Limb (tissue), 2 donors: ENCODE results near the gene DCPS.
A peak's percentile ranks its signal among the peaks of the same experiment; 100 is the strongest.

ENCODE experiments used
- DNase-seq, 2 donors: peaks; one replicate each; pipeline ENCODE4 v3.0.0-alpha.2; 2016; ENCODE audit errors: extremely low spot score in 2 of 2

DCPS gene

GRCh38 chr11:126327281-126328000 is 23.6 kb downstream of the DCPS start:
- no peak for DNase-seq

GRCh38 chr11:126328001-126328390 is 24.1 kb downstream of the DCPS start:
- no peak for DNase-seq

GRCh38 chr11:126328444-126328843 is 24.6 kb downstream of the DCPS start:
- no peak for DNase-seq

DNA sequence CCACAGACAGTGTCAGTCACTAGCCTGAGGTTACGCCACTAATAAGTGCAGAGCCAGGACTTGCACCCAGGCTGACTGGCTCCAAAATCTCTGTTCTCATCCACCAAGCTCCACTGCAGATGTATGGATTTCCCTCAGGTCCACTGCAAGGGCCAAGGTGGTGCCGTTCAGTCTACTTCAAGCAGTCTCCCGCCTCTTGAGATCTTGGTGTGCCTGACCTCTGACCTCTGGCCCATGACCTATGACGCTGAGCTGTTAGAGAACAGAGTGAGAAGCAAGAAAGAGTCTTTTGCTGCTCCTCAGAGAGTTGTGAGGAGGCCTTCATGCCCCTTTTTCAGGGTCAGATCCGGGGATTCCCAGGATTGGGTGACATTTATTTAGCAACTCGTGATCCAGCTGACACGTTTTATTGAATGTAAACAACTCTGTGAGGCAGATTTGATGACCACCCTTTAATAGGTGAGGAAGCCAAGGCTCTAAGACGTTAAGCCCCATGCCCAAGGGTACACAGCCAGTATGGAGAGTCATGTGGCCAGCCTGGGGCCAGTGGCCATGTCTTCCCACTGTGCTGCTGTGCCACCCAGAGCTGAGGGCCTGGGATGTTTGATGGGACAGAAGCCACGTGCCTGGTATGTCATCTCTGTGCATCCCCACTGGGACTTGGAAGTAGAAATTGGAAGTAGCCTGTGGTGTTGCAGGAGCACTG is 25.2 kb downstream of the DCPS start:
- DNase-seq = no peak

DNA sequence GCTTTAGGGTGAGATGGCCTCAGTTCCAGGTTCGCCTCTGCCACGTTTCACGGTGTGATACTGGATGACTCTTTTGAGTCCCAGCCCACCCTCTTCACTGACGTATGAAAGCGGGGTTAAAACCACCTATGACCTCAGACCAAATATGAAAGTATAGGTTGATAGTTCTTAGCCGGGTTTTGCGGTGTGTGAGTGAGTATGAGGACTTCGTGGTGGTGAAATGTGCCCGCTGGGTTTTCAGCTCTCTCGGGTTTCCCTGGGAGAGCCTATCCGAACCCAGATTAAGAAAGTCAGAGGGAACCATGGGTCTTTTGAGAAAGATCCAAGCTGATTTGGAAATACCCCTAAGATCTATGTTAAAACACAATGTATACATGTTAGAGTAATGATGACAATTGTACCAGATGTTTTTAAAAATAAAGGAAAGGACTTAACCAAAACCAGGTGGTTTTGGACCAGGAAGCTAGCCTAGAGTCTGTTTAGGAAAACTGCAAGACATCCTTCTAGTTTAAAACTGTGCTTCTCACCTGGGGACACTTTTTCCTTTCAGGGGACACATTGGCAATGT is 25.9 kb downstream of the DCPS start:
- DNase-seq = no peak

DNA sequence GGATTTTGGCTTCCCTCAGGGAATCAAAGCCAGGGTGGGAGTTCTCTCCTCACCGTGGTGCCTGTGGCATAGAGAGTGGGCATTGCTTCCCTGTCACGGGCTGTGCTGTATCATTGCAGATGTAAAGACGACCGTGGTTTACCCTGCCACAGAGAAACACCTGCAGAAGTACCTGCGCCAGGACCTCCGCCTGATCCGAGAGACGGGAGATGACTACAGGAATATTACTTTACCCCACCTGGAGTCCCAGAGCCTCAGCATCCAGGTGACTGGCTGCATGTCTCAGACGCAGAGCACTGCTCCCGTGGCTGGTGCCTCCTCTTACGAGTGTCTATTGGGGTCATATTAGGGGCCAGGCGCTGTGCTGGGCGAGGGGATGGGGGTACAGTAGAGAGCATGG is 27.4 kb downstream of the DCPS start:
- DNase-seq = no peak

- DNase-seq = peak in 1 of 2 donors; percentile 24
Observed at GRCh38 chr11:126332221-126332711, 28.4 kb downstream of the DCPS start.

- DNase-seq = no peak
Observed at GRCh38 chr11:126333142-126333541, 29.3 kb downstream of the DCPS start.

- DNase-seq = no peak
Observed at GRCh38 chr11:126334659-126335462, 31.0 kb downstream of the DCPS start.

GRCh38 chr11:126335463-126335760 is 31.6 kb downstream of the DCPS start:
- no peak for DNase-seq

DNA sequence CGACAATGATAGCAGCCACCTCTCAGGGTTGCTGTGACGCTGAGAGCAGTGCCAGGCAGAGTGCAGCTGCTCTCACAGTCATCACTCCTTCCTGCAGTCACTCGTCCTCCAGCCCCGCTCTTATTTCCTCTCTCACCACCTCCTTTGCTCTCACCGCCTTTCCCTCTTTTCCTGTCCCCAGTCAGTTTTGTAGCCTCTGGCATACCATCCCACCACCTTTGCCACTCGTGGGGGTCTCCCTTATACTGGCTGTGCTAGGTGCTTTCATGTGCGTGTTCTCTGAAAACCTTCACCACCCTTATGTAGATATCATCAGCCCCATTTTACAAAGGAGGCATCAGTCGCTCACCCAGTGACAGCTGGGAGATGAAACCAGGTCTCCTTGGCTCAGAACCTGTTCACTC is 32.3 kb downstream of the DCPS start:
- peak in 1 of 2 donors; percentile 21 for DNase-seq

GRCh38 chr11:126336671-126337101 is 32.8 kb downstream of the DCPS start:
- no peak for DNase-seq

DNA sequence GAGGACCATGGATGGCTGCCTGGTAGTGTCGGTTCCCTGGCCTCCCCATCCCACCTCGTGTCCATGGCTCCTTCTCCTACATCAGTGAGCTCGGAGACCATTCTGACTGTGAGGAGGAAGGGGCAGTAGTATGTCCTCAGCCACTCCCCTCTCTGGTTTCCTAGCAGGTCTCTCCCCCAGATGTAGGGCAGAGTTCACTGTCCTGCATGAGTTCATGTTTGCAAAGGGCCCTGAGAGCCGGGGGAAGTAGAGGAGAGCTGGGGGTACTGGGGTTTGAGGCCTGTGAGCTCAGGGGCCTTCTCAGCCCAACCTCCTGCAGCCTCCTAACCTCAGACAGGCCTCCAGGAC is 33.2 kb downstream of the DCPS start:
- peak in 1 of 2 donors; percentile 28 for DNase-seq

DNA sequence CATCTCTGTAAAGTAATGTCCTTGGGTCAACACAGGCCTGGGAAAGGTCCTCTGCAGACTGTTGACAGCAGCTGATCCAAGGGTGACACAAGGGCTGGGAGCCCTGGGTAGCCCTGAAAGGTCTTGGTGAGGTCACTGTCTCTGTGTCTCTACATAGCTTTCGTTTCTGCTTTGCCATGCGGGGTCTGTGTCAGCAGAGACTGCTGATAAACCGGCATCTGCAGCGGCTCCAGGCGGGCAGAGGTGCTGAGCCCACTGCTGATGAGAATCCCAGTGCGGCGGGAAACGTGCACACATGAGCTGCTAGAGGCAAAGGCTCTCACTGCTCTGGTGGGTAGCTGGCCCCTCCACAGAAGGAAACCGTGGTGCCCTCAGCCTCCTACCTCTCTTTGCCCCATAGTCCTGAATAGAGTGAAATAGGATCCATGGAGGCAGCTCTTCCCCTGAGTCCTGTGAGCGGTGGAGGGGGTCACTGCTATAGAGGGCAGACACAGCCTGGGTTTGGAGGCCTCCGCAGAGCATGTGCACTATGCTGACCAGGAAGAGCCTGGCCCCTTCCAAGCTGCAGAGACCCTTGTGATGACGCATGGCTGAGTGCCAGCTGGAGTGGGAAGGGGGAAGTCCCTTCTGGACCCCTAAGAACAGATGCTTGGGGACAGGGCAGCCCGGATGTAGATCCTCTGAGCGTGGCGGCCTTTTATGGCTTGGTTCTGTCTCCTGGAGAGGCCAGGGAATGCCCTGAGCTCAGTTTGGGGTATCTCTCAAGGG is 33.8 kb downstream of the DCPS start:
- DNase-seq = peak in 1 of 2 donors; percentile 36

DNA sequence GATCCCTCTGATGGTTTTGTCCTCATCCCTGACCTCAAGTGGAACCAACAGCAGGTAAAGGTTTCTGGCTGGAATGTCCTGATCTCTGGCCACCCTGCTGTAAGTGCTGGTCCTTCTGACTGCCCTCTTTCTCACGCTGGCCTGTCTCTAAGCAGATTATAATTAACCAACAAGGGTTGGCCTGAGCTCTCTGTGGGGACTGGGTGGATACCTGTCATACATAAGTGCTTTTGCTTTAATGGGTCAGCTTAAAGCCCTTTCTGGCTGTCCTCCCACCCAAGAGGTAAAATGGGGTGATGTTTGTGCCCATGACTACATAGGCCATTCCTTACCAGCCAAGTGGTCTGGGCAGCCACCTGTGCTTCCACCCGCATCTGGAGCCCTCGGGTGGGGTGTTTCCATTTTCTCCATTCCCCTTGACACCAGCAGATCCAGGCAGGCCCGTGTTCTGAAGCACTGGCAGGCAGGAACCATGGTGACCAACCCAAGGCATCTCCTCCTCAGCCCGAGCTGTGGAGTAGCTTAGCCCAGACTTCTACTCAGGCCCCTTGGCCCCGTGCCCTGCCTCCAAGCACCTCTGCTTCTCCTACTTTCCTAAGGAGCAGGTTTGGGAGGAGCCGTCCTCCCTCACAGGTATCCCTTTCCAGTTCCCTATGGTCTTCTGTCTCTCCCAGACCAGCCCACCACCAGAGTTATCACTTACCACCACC is 34.6 kb downstream of the DCPS start:
- no peak for DNase-seq

DNA sequence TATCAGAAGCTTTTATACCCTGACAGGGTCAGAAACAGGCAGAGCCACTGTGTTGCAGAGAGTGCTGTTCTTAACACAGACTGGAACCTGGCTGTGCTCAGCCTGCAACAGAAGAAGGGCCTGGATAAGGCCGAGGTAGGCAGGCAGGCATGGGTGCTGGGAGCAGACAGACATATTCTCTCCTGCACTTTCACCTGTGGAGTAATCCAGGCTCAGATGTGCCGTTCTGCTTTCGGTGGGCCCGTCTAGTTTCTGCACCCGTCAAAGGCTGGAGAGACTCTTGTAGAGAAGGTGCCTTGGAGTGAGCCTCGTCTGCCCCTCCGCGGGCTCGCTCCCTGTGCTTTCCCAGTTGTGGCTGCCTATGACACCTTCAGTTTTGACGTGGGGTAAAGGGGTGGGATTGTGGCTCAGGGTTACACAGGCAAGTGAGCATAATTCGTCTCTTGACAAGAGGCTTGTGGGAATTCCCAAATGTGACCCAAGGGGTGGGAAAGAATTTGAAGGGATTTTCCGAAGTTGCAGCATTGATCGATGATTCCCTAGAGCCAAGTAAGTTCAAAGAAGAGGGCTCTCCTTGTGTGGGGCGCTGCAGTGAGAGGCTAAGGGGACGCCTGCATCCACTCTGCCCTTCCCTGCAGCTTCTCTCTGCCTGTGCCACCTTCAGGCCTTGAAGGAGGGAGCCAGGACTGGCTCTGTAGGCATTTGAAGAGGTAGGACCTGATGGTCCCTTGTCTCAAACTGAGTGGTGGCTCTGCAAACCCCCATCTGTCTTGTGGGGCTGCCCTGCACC is 35.4 kb downstream of the DCPS start:
- DNase-seq = no peak

- DNase-seq = peak in 1 of 2 donors; percentile 50
Observed at GRCh38 chr11:126339863-126340434, 36.1 kb downstream of the DCPS start.

DNA sequence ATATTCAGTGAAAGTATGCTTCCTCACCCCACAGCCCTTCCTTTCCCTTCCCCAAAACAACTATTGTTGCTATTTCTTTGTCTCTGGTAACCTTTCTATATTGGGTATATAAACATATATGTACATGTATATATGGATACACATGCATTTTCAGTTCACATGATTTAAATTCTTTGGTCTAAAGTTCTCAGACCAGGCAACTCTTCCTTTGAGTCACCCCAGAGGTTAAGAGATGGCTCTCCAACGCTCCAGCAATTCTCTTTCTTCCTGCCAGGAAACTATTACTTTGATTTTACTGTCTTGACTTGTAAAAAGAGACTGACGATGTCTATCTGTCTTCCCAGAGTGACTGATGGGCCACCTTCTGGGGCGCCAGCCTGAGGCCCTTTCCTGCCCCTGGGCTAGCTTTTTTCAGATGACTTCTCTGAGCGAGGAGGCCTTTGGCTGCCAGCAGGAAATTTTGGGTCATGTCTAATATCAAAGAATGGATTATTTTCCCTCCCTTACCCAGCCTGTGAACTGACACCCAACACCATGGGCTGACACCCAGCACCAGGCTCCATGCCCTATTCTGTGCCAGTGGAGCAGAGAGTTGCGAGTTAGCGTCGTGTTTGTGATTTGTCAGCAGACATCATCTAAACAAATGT is 37.2 kb downstream of the DCPS start:
- DNase-seq = no peak

DNA sequence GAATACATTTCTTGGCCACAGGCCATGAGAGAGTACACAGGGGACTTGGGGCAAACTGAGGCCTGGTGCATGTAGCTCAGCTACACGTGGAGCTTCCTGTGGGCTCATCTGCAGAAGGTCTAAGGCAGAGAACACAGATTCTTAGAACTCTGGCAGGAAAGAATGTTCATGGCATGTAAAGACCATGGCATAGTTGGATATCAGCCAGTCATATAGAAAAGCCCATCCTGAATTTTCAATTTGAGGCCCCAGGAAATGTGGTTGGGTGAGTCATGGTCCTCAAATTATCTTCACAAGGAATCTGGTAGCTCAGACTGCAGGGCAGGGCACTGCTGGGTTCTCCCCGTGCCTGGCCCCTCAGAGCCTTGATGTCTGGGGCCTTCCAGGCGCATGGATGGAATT is 37.9 kb downstream of the DCPS start:
- no peak for DNase-seq
